Cardiac fibroblast (primary cell): ENCODE data around the gene RNF41.

Experiments
- DNase-seq, 2 donors: peaks; one replicate each; pipeline versions ENCODE4 v3.0.0 to v3.0.0-alpha.2; 2010; ENCODE audit warnings: low read depth in 2 of 2
- H3K4me3 ChIP-seq, 2 donors: replicated peaks in 1 of 2; 1 replicate in 1 of 2; 2 replicates in 1 of 2; pipeline ENCODE4 v1.5.1; 2011; ENCODE audit warnings: low read depth in 2 of 2, low read length in 2 of 2, mild to moderate bottlenecking in 2 of 2, moderate library complexity in 1 of 2
- TF ChIP-seq, protein P1 (sequence below): IDR thresholded peaks from one replicate; pipeline ENCODE4 v1.5.1; 2011; ENCODE audit warnings: low read depth, mild to moderate bottlenecking, low read length, inconsistent platforms

Gene RNF41

DNA sequence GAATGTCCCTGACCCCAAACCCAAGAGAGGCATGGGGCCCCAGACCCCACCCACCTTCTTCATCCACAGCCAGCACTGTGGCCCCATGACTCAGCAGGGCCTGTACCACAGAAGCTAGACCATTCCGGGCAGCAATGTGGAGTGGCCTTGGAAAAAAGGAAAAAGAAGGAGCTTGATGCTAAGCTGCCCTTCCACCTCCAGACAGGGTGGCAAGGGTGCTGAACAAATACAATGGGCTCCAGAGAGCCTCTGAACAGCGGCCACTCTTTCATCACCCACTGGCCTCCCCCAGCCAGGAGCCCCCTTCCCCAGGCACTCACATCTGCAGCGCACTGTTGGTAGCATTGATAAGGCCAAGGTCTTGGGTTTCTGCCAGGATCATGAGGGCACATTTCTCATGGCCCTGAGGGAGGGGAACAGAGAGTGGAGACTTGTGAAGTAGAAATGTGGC lies 22.0 kb upstream of the RNF41 start:
- TF ChIP-seq, protein P1, sequence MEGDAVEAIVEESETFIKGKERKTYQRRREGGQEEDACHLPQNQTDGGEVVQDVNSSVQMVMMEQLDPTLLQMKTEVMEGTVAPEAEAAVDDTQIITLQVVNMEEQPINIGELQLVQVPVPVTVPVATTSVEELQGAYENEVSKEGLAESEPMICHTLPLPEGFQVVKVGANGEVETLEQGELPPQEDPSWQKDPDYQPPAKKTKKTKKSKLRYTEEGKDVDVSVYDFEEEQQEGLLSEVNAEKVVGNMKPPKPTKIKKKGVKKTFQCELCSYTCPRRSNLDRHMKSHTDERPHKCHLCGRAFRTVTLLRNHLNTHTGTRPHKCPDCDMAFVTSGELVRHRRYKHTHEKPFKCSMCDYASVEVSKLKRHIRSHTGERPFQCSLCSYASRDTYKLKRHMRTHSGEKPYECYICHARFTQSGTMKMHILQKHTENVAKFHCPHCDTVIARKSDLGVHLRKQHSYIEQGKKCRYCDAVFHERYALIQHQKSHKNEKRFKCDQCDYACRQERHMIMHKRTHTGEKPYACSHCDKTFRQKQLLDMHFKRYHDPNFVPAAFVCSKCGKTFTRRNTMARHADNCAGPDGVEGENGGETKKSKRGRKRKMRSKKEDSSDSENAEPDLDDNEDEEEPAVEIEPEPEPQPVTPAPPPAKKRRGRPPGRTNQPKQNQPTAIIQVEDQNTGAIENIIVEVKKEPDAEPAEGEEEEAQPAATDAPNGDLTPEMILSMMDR = no peak
- H3K4me3 ChIP-seq = no peak overlapping the region
- peak; percentile 9 to 29 for DNase-seq

DNA sequence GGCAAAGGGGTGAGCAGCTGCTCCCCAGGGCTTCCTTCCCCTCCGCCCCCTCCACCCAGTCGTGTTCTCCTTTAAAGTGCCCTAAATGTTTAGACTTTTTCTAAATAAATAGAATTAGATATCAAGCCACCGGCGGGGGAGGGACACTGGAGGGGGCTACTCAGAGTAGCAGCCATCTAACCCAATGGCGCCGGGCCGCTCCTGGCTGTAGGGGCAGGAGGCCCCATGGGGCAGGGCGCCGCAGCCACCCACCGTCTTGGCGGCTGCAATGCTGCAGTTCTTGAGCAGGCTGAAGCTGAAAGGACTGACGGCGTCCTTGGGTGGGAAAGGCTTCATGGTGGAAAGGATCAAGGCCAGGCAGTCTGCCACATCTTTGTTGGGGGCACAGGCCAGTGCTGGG lies 21.3 kb upstream of the RNF41 start:
- no peak for DNase-seq
- H3K4me3 ChIP-seq = no peak overlapping the region
- TF ChIP-seq, protein P1 = no peak

DNA sequence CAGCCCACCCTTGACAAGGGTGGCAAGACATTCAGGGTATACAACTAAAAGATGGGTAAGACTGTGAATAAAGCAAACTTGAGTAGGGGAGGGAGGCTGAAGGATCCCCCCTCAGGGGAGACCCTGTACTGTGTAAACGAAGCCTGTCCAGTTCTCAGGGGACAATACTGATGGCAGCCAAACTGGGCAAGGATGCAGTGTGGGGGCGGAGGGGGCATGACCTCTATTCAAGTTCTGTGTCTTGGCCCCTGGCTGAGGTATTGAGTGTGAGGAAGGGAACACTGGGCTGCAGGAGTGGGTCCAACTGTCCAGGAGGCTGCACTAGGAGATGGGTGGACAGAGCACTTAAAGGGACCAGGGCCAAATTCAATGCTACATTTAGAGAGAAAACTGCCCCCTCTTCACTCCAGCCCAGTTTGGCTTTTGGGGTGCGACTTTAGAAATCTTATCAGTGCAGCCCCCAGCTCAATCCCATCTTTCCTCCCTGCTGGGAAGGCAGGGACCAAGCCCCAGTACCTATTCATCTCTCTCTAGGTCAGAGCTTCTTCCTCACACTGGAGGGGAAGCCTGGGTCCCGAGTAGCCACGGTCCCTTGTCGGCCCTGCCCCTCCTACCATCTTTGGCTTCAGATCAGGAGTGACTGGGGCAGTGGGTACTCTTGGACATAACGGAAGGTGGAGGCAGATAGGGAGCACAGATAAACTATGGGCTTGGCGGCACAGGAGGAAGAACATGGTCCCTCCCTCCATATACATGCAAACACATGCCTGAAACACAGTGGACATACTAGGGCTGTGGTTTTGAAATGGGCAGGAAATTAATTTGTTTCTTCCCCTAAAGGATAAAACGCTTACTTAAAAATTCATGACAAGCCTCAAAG lies 19.9 kb upstream of the RNF41 start:
- no peak overlapping the region for H3K4me3 ChIP-seq
- TF ChIP-seq, protein P1 = no peak
- DNase-seq = no peak

DNA sequence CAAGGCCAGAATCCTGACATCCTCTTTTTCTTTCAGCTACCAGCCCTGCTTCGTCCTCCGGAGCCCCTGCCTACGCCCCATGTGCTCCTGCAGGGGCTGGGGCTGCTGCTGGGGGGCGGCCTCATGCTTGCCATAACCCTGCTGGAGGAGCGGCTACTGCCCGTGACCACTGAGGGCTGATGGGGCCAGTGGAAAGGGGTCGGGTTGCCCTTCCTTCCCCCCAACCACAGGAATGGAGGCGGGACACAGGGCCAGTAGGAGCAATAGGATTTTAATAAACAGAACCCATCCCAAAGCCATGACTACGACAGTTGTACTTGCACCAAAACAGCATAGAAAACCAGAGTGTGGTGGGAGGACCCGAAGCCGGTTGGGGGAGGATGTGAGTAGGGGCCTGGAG lies 15.8 kb upstream of the RNF41 start:
- DNase-seq = no peak
- H3K4me3 ChIP-seq = no peak overlapping the region
- TF ChIP-seq, protein P1 = no peak

DNA sequence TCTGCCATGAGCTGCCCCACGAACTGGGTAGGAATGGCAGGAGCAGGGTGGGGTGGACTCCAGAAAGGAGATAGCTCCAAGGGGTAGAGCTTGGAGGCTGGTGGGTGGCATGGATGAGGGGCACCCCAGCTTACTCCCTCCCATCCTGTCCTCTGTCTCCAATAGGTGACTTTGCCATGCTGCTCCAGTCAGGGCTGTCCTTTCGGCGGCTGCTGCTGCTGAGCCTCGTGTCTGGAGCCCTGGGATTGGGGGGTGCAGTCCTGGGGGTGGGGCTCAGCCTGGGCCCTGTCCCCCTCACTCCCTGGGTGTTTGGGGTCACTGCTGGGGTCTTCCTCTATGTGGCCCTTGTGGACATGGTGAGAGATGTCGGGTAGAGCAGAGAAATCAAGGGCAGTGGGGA lies 15.3 kb upstream of the RNF41 start:
- no peak for DNase-seq
- TF ChIP-seq, protein P1 = no peak
- no peak overlapping the region for H3K4me3 ChIP-seq

DNA sequence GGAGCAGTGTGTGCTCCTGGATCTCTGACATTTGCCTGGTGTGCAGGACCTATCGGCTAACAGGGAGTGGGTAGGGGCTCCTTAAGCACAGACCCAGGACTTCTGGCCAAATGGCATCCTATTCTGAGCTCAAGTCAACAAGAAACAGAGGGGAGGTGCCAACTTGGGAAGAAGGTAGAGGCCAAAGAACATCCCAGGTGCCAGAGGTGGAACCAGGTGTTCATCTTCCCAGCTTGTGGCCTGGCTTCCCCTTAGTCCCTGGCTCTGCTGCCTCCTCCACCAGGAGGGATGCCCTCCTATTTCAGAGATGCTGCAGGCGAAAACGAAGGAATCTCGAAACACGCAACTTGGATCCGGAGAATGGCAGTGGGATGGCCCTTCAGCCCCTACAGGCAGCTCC lies 14.4 kb upstream of the RNF41 start:
- TF ChIP-seq, protein P1 = no peak
- no peak for DNase-seq
- no peak overlapping the region for H3K4me3 ChIP-seq
